Glomerular endothelial cell (primary cell): ENCODE data around the gene SGSM2. TPM values are rescaled to one million over a fixed set of nuclear protein-coding genes. Genes with fewer than 3 reads are reported as not detected.

Experiments used
- DNase-seq: peaks from one replicate; pipeline ENCODE4 v3.0.0-alpha.2; 2011; ENCODE audit warnings: low read depth, low spot score; ENCODE audit errors: extremely low read depth
- total RNA-seq: library from RNA; depleted of rRNA; stranded (reverse); fragments of >200 nt; gene quantifications from 2 replicates; pipeline ENCODE4 v1.2.3, GENCODE V29; 2015

The SGSM2 gene
- total RNA-seq, 1 donor from 2014 or later: 61.4 TPM

DNA sequence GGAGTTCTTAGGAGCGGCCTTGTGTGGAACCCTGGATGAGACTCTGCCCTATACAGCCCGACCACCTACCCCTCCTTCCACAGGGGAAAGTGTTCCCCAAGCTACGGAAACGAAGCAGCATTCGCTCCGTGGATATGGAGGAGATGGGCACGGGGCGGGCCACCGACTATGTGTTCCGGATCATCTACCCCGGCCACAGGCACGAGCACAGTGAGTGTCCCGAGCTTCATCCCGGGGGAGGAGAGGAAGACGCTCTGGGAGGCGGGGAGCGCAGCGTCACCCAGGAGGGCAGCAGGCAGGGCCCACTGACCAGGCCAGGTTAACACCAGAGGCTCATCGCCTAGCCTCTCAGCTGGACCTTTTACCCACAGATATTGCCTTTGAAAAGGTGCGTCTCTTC is 27.8 kb downstream of the SGSM2 start:
- no peak for DNase-seq

DNA sequence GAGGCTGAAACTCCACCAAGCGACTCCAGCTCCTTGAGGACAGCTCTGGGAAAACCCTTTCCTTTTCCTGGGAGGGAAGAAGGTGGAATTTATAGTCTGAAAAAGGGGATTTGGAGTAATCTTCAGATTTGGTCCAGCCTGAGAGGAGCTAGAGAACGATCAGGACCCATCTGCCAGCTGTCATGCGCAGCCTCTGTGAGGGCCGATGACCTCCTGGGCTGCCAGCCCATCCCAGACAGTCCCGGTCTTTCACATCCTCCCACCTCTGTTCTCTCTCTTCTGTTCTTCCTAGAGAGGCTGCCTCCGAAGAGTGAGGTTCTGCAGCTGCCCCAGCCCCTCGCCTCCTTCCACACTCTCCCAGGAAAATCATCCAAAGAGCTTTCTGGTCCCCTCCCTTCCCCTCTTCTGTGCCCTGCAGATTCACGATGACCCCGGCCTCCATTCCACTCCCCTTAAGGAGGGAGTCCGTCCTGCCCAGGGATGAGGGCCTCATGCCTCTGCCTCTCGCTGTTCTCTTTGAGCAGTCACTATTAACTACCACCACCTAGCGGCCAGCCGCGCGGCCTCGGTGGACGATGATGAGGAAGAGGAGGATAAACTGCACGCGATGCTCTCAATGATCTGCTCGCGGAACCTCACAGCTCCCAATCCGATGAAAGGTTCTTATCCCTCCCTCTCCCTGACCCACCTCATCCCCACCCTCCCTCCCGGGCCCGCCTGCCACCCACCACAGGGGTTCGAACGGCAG is 29.6 kb downstream of the SGSM2 start:
- DNase-seq: no peak

DNA sequence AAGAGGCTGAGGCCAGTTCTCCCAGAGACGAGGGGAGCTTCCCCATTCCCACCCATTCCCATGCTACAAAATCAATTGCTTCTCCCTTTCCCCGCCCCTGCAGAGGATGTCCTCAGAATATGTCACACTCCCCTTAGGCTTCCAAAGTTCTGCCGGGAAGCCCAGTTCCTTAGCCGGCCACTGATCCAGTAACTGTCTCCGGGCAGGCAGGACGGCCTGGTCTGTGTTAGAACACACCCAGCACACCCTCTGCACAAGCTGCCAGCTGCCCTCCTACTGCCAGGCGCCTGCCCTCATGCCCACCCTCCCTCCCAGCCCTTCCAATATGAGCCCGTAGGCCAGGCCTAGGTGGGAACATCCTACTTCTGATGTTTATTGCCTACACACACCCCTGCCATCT is 31.1 kb downstream of the SGSM2 start:
- DNase-seq: no peak

DNA sequence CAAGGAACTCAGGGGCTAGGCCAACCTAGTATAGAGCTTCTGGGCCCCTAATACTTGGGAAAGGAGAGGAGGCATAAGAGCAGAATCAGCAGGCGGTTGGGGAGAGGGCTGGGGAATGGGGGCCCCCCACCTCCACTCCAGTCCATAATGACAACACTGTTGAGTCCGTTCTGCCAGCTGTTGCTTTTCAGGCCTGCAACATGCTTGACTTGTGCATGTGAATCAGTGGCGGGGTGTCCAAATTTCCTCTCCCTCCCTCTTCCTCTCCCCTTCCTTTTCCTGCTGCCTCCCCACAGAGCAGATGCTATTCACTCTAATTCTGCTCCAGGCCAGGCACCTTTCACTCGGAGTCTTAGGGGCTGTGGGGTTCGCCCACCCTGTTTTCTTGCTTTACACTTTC is 31.7 kb downstream of the SGSM2 start:
- no peak for DNase-seq

DNA sequence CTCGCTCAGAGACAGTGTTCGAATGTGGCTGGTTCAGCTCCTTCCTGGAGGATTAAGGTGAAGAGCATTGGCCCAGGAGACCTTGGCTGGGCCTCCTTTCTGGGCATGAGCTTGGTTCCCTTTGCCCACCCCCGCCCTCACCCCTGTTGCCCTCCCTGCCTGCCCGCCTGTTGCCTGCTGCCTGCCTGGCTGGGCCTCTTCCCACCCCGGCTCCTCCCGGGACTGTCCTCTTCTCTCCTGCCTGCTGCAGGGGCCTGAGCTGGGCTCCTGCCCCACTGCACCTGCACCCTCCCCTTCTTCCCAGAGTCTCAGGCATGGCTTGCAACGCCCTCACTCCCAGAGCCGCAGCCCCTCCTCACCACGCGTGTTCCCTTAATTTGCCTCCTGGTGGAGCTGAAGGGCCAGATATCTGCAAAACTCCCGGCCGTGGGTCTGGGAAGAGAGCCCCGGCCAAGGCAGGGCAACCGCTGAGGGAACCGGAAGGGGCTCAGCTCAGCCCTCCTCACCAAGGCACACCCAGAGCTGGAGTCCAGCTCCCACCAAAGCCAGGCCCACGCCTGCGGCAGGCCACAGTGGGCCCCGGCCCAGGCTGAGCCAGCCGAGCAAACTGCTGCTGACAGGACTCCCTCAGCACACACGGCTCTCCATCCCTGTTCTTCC is 32.4 kb downstream of the SGSM2 start:
- DNase-seq: no peak

DNA sequence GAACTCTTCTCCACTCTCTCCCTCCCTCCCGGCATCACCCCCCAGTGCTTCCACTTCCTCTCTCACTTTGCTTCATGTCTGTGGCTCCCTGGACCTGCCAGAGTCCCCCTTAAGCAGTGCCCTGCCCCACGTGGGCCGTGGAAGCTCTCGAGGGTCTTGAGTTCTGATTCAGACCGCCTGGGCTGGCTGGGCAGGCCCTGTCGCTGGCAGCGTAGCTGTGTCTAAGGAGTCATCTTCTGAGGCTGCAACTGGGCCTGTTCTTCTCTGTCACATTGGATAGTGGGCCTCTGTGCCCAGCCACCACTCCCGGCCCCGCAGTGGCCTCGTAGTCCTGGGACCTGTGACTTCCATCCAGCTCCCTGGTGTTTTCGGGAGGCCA is 32.9 kb downstream of the SGSM2 start:
- DNase-seq: no peak

DNA sequence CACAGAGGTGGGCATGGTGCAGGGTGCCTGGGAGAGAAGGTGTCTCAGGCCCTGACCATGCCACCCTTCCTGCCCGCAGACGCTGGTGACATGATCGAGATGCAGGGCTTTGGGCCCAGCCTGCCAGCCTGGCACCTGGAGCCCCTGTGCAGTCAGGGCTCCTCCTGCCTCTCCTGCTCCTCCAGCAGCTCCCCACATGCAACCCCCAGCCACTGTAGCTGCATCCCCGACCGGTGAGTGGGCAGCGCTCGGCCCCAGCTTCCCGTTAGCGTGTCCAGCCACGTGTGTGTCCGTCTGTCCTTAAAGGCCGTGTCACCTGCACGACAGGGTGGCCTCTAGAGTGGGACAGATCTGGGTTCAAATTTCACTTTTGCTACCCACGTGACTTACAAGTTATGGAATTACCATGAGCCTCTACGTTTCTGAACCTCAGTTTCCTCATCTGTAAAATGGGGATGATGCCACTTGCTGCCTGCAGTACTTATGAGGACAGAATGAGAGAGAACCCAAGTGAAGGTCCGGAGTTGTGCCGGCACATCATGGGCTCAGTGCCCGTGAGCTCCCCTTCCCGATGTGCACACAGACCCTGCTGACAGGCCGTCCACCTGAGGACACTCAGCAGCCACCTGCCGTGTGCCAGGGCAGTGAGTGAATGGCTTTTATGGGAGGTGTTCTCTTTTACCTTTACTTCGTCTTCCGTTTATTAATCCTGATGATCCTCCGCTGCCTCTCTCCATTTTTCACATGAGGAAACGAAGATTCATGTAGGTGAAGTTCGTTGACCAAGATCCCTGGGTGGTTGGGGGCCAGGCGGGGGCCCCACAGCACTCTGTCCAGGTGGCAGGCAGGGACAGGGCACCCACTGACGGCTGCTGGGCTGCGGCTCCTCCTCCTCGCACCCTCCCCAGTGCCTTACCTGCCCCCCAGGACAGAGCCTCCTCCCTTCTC is 34.2 kb downstream of the SGSM2 start:
- no peak for DNase-seq

DNA sequence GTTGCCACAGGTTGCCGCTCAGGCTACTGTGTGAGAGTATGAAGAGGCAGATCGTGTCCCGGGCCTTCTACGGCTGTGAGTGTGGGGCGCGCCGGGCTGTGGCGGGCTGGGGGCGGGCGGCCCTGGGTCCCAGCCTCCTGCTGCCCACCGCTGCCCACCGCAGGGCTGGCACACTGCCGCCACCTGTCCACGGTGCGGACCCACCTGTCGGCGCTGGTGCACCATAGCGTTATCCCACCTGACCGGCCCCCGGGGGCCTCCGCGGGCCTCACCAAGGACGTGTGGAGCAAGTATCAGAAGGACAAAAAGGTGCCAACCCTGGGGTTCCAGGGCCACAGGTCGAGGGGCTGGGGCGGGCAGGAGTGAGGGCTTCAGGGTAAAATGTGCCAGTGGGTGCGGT is 34.9 kb downstream of the SGSM2 start:
- DNase-seq: no peak

DNA sequence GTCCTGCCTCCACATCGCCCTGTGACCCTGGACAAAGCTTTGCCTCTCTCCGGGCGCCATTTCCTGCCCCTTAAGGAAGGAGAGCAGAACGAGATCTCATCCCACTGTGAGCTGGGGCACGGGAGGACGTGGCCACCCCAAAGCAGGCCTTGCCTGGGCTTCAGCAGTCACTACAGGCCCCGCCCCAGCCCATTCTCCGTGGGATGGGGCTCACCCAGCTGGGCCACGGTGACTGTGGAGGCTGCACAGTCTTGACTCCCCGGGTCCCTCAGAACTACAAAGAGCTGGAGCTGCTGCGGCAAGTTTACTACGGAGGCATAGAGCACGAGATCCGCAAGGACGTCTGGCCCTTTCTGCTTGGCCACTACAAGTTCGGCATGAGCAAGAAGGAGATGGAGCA is 35.4 kb downstream of the SGSM2 start:
- DNase-seq: no peak

DNA sequence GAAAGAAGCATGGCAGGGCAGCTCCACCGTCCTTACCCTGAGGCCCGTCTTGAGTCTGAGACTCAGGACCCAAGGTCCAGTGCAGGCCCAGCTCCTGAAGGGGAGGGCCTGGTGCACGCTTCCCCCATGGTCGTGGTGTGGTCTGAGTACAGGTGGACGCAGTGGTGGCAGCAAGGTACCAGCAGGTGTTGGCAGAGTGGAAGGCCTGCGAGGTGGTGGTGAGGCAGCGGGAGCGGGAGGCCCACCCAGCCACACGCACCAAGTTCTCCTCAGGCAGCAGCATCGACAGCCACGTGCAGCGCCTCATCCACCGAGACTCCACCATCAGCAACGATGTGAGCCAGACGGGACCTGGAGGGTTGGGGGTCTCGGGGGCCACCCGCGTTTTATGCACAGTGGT is 35.9 kb downstream of the SGSM2 start:
- no peak for DNase-seq

DNA sequence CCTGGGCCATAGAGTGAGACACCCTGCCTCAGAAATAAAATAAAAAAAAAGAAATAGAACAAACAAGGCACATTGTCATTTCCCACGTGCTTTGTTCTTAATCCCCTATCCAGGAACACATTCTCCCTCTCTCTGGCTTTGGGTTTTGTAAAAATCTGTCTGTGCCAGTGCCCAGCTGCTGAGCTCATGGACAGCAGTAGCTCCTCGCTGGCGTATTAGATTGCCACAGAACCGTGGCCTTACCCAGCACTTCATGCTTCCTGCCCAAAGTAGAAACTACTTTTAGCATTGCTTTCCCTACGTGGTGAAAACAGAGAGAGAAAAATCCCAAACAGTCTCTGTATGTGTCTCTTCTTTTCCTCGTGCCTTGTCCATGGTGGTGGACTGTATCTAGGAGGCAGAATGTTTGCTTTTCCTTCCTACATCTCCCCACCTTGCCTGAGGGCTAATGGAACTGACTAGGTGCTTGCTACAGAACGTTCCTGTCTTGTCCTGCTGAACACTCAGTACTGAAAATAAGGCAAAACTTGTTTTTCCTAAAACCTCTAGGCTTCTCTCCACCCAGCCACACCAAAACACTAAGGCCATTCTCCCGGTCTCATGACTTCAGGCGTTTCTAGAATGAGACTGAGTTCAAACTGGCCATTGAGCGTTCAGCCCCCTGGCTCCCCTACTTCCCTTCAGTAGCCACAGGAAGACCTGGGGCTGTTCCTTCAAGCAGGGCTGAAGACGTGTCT is 37.4 kb downstream of the SGSM2 start:
- DNase-seq: no peak

DNA sequence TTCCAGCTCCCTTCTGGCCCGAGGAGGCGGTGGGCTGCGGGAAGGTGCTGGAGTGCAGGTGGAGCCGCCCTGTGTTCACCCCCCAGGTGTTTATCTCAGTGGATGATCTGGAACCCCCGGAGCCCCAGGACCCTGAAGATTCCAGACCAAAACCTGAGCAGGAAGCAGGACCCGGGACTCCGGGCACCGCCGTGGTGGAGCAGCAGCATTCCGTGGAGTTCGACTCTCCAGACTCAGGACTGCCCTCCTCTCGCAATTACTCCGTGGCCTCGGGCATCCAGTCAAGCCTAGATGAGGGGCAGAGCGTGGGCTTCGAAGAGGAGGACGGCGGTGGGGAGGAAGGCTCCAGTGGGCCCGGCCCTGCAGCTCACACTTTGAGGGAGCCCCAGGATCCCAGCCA is 38.1 kb downstream of the SGSM2 start:
- no peak for DNase-seq

DNA sequence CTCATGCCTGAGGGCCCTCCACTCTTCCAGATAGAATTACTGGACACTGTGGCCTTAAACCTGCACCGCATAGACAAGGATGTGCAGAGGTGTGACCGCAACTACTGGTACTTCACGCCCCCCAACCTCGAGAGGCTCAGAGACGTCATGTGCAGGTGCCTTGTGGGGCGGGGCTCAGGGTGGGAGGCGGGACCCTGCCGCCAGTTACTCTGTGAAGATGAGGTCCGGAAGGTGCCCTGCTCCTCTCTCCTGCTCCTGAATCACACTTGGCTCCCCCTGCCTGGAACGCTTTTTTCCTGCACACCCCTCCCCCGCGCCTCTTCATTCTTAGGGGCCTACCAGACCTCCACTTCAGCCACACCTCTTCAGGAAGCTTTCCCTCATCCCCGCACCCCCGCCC is 38.8 kb downstream of the SGSM2 start:
- no peak for DNase-seq

DNA sequence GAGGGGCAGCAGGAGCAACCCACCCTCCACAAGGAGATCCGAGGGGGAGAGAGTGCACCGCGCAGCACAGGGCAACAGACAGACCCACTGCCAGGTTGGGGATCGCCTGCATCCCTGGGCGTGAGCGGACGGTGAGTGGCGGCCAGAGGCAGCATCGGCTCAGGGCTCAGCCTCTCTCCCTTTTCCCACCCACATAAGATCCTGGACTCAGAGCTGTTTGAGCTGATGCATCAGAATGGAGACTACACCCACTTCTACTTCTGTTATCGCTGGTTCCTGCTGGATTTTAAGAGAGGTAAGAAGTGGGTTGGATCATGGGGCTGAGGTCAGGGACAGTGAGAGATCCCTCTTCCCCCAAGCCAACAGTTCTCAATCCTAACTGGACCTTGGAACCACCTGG is 40.4 kb downstream of the SGSM2 start:
- no peak for DNase-seq

DNA sequence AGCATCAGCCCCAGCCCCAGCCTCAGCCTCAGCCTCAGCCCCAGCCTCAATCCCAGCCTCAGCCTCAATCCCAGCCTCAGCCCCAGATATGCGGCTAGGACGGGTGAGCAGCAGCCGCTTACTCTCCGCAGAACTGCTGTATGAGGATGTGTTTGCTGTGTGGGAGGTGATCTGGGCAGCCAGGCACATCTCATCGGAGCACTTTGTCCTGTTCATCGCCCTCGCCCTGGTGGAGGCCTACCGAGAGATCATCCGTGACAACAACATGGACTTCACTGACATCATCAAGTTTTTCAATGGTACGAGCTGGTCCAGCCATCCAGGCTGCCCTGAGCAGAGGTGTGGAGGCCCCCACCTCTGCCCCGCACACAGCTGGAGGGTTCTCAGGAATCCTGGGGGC is 41.6 kb downstream of the SGSM2 start:
- no peak for DNase-seq

DNA sequence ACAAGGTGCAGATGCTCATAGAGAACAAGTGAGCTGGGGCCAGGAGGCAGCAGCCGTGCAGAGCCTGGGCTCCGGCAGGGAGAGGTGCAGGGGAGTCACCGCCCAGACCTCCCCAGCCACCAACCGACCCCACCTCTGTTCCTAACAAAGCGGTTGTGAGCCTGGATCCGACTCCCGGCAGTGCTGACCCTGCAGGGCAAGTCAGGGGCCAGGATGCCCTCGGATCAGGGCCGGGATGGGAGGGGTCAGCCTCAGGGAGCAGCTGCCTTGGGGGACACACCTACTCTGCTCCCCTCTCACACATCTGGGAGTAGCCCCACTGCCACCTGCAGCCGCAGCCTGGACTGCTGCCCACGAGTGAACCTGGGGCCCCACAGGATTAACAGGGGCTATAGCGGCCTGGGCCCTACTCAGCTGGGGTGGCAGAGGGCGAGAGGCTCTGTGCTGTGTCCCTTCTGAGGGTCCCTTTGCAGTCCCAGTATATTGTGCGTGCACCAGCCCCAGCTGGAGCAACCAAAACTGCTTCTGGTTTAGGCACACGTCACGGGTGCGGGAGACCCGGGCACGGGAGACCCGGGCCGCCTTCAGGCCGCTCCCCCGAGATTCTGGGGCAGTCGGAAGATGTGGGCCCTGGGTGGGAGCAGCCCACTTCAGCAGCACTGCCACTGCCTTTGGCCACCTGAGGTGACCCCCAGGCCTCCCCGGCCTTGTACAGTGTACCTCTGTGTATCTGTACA is 42.4 kb downstream of the SGSM2 start:
- no peak for DNase-seq

DNA sequence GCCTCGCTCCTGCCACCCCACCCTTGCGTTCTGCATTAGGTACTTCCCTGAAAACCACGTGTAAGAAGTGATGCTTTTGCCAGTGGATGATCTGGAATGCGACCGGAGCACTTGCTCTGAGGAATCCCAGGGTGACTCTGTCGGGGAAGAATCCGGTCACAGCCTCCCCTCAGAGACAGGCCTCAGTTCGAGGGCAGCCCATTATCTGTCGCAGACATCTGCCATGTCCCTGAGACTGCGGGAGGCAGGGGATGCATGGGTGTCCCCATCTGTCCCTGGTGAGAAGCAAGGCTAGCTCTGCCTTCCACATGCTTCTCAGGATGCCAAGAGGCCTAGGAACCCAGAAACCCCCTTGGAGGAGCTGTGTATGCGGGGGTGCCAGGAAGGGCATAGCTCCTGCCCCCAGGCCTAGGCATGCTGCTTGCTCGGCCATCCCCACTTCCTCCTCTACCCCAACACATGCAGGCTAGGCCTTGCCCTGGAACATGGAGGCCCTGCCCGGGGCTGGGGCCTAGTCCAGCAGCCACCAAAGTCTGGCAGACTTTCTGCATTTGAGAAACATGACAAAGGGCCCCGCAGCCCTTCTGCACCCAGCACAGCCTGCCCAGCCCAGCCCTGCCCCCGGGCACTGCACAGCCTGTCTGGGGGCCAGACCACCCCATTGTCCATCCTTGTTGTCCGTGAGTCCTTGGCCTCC is 43.1 kb downstream of the SGSM2 start:
- no peak for DNase-seq

DNA sequence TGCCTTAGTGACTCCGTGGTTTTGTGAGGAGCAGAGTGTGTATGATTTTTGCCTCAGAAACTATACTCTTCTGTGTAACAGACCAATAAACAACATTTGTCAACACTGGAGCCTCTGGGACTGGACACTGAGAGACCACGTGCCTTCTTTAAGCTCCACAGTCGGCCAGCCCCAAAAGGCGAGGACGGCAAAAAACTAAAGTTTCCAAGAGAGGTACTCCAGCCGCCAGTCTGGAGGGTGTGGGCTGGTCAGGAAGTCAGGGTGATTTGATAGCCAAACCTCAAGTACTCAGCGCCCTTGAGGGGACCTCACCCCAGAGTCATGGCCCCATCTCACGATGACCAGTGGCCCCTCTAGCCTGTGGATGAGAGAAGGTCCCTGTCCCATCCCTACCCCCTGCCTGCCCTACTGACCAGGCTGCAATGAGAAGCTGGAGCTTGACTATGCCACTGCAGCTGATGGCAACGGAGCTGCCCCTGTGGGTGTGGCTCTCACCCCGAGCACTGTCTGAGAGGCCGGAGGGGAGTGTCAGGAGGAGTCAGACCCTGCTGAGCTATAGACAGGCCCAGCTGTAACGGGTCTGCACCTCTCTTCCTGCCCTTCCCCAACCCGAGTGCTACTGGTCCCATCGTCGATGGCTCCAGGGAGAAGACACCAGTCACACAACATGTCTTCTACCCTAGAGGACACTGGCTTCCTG is 43.8 kb downstream of the SGSM2 start:
- no peak for DNase-seq

DNA sequence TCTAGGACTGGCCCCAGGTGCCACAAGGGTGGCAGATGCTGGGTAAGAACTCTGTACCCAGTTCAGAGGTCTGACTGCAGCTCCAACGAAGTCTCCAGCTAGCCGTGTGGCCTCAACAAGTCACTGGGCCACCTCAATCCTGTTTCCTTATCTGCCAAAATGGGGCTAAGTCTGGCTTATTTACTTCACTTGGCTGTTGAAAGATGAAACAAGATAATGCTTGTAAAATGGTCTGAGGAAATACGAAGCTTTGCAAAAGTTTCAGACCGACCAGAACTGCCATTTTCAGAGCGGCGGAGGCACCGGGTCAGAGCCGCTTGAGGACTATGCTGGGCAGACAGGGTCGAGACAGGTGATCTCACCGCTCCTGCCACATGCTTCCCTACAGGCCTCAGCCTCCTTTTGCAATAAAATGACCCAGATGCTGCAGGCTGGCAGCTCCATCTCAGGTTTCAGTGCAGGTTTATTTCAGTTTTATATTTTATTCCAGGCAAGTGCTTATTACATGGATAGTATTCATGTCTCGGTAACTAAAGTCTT is 46.4 kb downstream of the SGSM2 start:
- no peak for DNase-seq
